SK-N-MC (cell line): ENCODE results near the gene C16orf90.
A peak's percentile ranks its signal among the peaks of the same experiment; 100 is the strongest.

ENCODE experiments used
- DNase-seq: peaks from one replicate; pipeline ENCODE4 v3.0.0-alpha.2; 2011; ENCODE audit warnings: low read depth, low spot score
- H3K27ac ChIP-seq: fragments of 200-600 bp; sonication (generic); 2 replicates; pipeline ENCODE4 v1.5.1; 2016; ENCODE audit warnings: mixed run types
- H3K36me3 ChIP-seq: fragments of 200-600 bp; sonication (generic); 2 replicates; pipeline ENCODE4 v1.6.1; 2017; ENCODE audit warnings: antibody characterized with exemption, low read length, mixed read lengths; ENCODE audit not compliant: insufficient read depth
- H3K4me3 ChIP-seq: fragments of 200-600 bp; sonication (generic); 2 replicates; pipeline ENCODE4 v1.5.1; 2016
- H3K9ac ChIP-seq: fragments of 200-600 bp; sonication (generic); 2 replicates; pipeline ENCODE4 v1.8.0; 2017; ENCODE audit warnings: mixed run types, mixed read lengths; ENCODE audit not compliant: insufficient read length
- H3K9me3 ChIP-seq: fragments of 200-600 bp; sonication (generic); 2 replicates; pipeline ENCODE4 v1.6.1; 2017; ENCODE audit warnings: low read depth, mild to moderate bottlenecking, antibody characterized with exemption, low read length, moderate library complexity, mixed read lengths
- EZH2 ChIP-seq: fragments of 200-600 bp; sonication (generic); IDR thresholded peaks from one replicate; pipeline ENCODE4 v1.6.1; 2017; ENCODE audit warnings: antibody characterized with exemption
- FOXP2 ChIP-seq: optimal IDR thresholded peaks from 2 replicates; pipeline ENCODE3; 2011; ENCODE audit warnings: mild to moderate bottlenecking, moderate library complexity; ENCODE audit not compliant: insufficient read depth; ENCODE audit errors: extremely low read length, control extremely low read depth
- POLR2AphosphoS5 ChIP-seq: IDR thresholded peaks from 2 replicates; pipeline ENCODE4 v1.6.1; 2012; ENCODE audit warnings: mild to moderate bottlenecking, low read depth, low read length, borderline replicate concordance

C16orf90 gene

GRCh38 chr16:3467182-3467581 lies 28.1 kb downstream of the C16orf90 start:
- no peak for DNase-seq
- H3K4me3 ChIP-seq, result no peak overlapping the region
- no peak overlapping the region for H3K27ac ChIP-seq
- no peak overlapping the region for H3K9ac ChIP-seq
- H3K9me3 ChIP-seq, result no peaks in the 10 kb centered on the region
- TF ChIP-seq FOXP2 (no peak), EZH2 (no peak)
- peaks cover 3% of the 10 kb centered on the region; the same call in 1 of the 2 replicates for H3K36me3 ChIP-seq

GRCh38 chr16:3465911-3466584 lies 29.2 kb downstream of the C16orf90 start:
- Histone ChIP-seq H3K9me3 (no peaks in the 10 kb centered on the region), H3K4me3 (no peak overlapping the region), H3K27ac (no peak overlapping the region), H3K36me3 (peaks cover 3% of the 10 kb centered on the region; the same call in 1 of the 2 replicates), H3K9ac (no peak overlapping the region)
- DNase-seq, result no peak
- TF ChIP-seq FOXP2 (no peak), POLR2AphosphoS5 (no peak)

GRCh38 chr16:3465301-3465700 lies 30.0 kb downstream of the C16orf90 start:
- H3K9me3 ChIP-seq, result no peaks in the 10 kb centered on the region

GRCh38 chr16:3461151-3461550 lies 34.1 kb downstream of the C16orf90 start:
- no peak for DNase-seq
- H3K36me3 ChIP-seq, result peaks cover 6% of the 10 kb centered on the region; the same call in 1 of the 2 replicates
- no peak overlapping the region for H3K27ac ChIP-seq

More at GRCh38 chr16:3465301-3465700, 30.0 kb downstream of the C16orf90 start:
- no peak for TF ChIP-seq FOXP2
- H3K4me3 ChIP-seq, result no peak overlapping the region
- no peak overlapping the region for H3K27ac ChIP-seq
- H3K9ac ChIP-seq, result no peak overlapping the region
- H3K36me3 ChIP-seq, result peaks cover 6% of the 10 kb centered on the region; the same call in 1 of the 2 replicates
- DNase-seq, result no peak

GRCh38 chr16:3460585-3460984 lies 34.7 kb downstream of the C16orf90 start:
- H3K9me3 ChIP-seq, result no peaks in the 10 kb centered on the region
- H3K4me3 ChIP-seq, result no peak overlapping the region
- H3K27ac ChIP-seq, result no peak overlapping the region
- H3K36me3 ChIP-seq, result 0 out of 2 replicates have a peak, but pooled peaks cover 3% of the 10 kb centered on the region
- no peak overlapping the region for H3K9ac ChIP-seq
- no peak for TF ChIP-seq POLR2AphosphoS5
- TF ChIP-seq EZH2, result no peak
- TF ChIP-seq FOXP2, result no peak
- no peak for DNase-seq

More at GRCh38 chr16:3461151-3461550, 34.1 kb downstream of the C16orf90 start:
- Histone ChIP-seq H3K9me3 (no peaks in the 10 kb centered on the region), H3K4me3 (no peak overlapping the region), H3K9ac (no peak overlapping the region)
- no peak for TF ChIP-seq EZH2
- no peak for TF ChIP-seq POLR2AphosphoS5
- TF ChIP-seq FOXP2, result no peak

- H3K27ac ChIP-seq, result no peak overlapping the region
Measured at GRCh38 chr16:3460121-3460520, 35.2 kb downstream of the C16orf90 start.

GRCh38 chr16:3459401-3460090 lies 35.7 kb downstream of the C16orf90 start:
- Histone ChIP-seq H3K27ac (peak overlapping the region; percentile 9; the same call in 1 of the 2 replicates), H3K4me3 (peak overlapping the region; percentile 85), H3K36me3 (0 out of 2 replicates have a peak, but pooled peaks cover 3% of the 10 kb centered on the region), H3K9me3 (no peaks in the 10 kb centered on the region), H3K9ac (peak overlapping the region; percentile 89)
- no peak for DNase-seq
- TF ChIP-seq FOXP2 (no peak), EZH2 (no peak), POLR2AphosphoS5 (no peak)

More at GRCh38 chr16:3460121-3460520, 35.2 kb downstream of the C16orf90 start:
- no peaks in the 10 kb centered on the region for H3K9me3 ChIP-seq
- no peak for TF ChIP-seq POLR2AphosphoS5
- no peak for TF ChIP-seq FOXP2
- no peak for TF ChIP-seq EZH2
- H3K36me3 ChIP-seq, result 0 out of 2 replicates have a peak, but pooled peaks cover 3% of the 10 kb centered on the region
- no peak overlapping the region for H3K9ac ChIP-seq
- DNase-seq, result no peak
- no peak overlapping the region for H3K4me3 ChIP-seq

- no peak for DNase-seq
- H3K9me3 ChIP-seq, result no peaks in the 10 kb centered on the region
- H3K27ac ChIP-seq, result peak overlapping the region; percentile 9
- TF ChIP-seq FOXP2 (no peak), POLR2AphosphoS5 (no peak), EZH2 (no peak)
- H3K4me3 ChIP-seq, result peak overlapping the region; percentile 85
- peak overlapping the region; percentile 89 for H3K9ac ChIP-seq
- 0 out of 2 replicates have a peak, but pooled peaks cover 3% of the 10 kb centered on the region for H3K36me3 ChIP-seq
Measured at GRCh38 chr16:3458852-3459361, 36.4 kb downstream of the C16orf90 start.
